Measurements from ENCODE around the gene PCDHGA1.

PCDHGA1 gene

GRCh38 chr5:141493500-141494422, 163.4 kb downstream of the PCDHGA1 start:
- DNase-seq, result no peak

GRCh38 chr5:141494761-141495452, 164.6 kb downstream of the PCDHGA1 start:
- DNase-seq, result no peak

GRCh38 chr5:141495453-141495811, 165.1 kb downstream of the PCDHGA1 start:
- no peak for DNase-seq

GRCh38 chr5:141496038-141496437, 165.7 kb downstream of the PCDHGA1 start:
- no peak for DNase-seq

- DNase-seq, result no peak
These were observed 171.4 kb downstream of the PCDHGA1 start for GRCh38 chr5:141501761-141502160.

- no peak for DNase-seq
These were observed 173.4 kb downstream of the PCDHGA1 start for GRCh38 chr5:141503681-141504080.

- no peak for DNase-seq
These were observed 173.9 kb downstream of the PCDHGA1 start for GRCh38 chr5:141504216-141504615.

- no peak for DNase-seq
These were observed 176.3 kb downstream of the PCDHGA1 start for GRCh38 chr5:141506381-141507155.

- DNase-seq, result no peak
These were observed 177.2 kb downstream of the PCDHGA1 start for GRCh38 chr5:141507387-141508091.

- no peak for DNase-seq
These were observed 178.1 kb downstream of the PCDHGA1 start for GRCh38 chr5:141508440-141508797.

GRCh38 chr5:141508798-141509611, 178.7 kb downstream of the PCDHGA1 start:
- no peak for DNase-seq

- no peak for DNase-seq
These were observed 179.8 kb downstream of the PCDHGA1 start for GRCh38 chr5:141510160-141510559.

GRCh38 chr5:141510850-141511601, 180.7 kb downstream of the PCDHGA1 start:
- DNase-seq, result no peak

- DNase-seq, result no peak
These were observed 181.5 kb downstream of the PCDHGA1 start for GRCh38 chr5:141511771-141512325.

- peak; percentile 58 to 80 (median 78) for DNase-seq
These were observed 182.1 kb downstream of the PCDHGA1 start for GRCh38 chr5:141512390-141512910.

- DNase-seq, result peak in 2 of 5 experiments; percentile 15 to 56
These were observed 182.8 kb downstream of the PCDHGA1 start for GRCh38 chr5:141512911-141513626.

- peak in 3 of 5 experiments; percentile 14 to 55 (median 30) for DNase-seq
These were observed 183.5 kb downstream of the PCDHGA1 start for GRCh38 chr5:141513627-141514329.

GRCh38 chr5:141514330-141515133, 184.2 kb downstream of the PCDHGA1 start:
- no peak for DNase-seq

Data from T-helper 2 cell (primary cell).